Lower leg skin (tissue), 3 donors: ENCODE measurements around the gene PPIP5K1.
"Not testable (repeated sequence)": the region's sequence is repeated elsewhere in the genome, so short reads cannot be mapped to it uniquely, and the experiment has no call there.

Experiments used
- POLR2A ChIP-seq, 2 donors: fragments of 450-650 bp; IDR thresholded peaks; one replicate each; pipeline ENCODE4 v1.6.1; 2016 to 2017; ENCODE audit warnings: antibody characterized with exemption in 2 of 2, mild to moderate bottlenecking in 1 of 2, moderate library complexity in 1 of 2
- TF ChIP-seq, protein P1 (sequence below), 3 donors: fragments of 450-650 bp; IDR thresholded peaks; one replicate each; pipeline ENCODE4 v1.5.1; 2016; ENCODE audit warnings: antibody characterized with exemption in 3 of 3, mild to moderate bottlenecking in 3 of 3, moderate library complexity in 2 of 3

DNA sequence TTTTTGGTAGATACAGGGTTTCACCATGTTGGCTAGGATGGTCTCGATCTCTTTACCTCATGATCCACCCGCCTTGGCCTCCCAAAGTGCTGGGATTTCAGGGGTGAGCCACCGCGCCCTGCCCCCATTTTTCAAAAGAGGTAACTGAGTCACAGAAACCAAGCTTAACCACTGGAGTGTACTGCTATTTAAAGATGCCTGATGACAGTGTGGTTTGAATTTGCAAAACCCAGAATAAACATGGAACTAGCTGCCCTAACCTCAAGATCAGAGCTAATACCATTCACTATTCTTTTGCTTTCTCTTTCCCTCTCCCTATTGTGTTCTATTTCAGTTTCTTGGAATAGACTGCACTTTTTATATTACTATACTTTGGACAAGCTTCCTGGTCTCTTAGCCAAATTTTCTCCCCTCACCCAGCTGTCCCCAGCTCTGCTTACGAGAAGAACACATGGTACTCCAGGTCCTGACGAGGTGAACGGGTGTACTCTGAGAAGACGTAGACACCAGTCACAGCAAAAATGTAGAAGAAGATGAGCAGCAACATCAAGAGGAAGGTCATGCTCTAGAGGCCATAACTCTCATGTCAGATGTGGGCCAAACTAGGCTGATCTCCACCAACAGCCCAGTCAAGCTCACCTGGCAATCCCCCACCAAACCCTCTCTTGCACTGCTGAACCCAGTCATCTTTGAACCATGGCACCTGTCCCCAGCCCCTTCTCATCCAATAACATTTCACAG, 48.6 kb upstream of the PPIP5K1 start:
- TF ChIP-seq, protein P1, sequence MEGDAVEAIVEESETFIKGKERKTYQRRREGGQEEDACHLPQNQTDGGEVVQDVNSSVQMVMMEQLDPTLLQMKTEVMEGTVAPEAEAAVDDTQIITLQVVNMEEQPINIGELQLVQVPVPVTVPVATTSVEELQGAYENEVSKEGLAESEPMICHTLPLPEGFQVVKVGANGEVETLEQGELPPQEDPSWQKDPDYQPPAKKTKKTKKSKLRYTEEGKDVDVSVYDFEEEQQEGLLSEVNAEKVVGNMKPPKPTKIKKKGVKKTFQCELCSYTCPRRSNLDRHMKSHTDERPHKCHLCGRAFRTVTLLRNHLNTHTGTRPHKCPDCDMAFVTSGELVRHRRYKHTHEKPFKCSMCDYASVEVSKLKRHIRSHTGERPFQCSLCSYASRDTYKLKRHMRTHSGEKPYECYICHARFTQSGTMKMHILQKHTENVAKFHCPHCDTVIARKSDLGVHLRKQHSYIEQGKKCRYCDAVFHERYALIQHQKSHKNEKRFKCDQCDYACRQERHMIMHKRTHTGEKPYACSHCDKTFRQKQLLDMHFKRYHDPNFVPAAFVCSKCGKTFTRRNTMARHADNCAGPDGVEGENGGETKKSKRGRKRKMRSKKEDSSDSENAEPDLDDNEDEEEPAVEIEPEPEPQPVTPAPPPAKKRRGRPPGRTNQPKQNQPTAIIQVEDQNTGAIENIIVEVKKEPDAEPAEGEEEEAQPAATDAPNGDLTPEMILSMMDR (IDR thresholded peaks at IDR 0.05) = not testable (repeated sequence)
- not testable (repeated sequence) for TF ChIP-seq POLR2A (IDR thresholded peaks at IDR 0.05)
